ENCODE measurements around the gene C12orf42.

C12orf42 gene

DNA sequence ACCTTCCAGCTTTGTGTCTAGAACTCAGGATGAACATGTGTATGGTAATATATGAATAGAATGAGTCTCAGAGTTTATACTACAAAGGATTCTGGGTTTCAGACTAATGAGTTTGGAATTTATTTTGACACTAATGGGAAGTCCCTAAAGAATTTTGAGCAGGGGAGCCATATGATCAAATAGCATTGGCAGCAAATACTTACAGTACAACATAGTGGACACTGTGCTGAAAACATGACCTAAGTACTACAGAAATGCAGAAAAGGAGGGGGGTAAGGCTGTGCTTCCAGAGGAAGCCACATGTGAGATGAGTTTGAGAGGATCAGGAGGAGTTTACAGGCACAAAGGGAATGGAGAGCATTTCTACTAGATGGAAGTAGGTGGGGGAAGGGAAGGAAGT is 225.8 kb downstream of the C12orf42 start:
- Mint-ChIP-seq H3K4me1 (no peaks in the 10 kb centered on the region), H3K4me3 (no peak overlapping the region), H3K27me3 (ENCODE audit: low read depth) (peaks cover 13% of the 10 kb centered on the region)

GRCh38 chr12:103268831-103269514 is 226.8 kb downstream of the C12orf42 start:
- H3K36me3 Mint-ChIP-seq (ENCODE audit: low read depth) = no peaks in the 10 kb centered on the region
- H3K4me3 Mint-ChIP-seq = no peak overlapping the region
- TF ChIP-seq, protein P1, sequence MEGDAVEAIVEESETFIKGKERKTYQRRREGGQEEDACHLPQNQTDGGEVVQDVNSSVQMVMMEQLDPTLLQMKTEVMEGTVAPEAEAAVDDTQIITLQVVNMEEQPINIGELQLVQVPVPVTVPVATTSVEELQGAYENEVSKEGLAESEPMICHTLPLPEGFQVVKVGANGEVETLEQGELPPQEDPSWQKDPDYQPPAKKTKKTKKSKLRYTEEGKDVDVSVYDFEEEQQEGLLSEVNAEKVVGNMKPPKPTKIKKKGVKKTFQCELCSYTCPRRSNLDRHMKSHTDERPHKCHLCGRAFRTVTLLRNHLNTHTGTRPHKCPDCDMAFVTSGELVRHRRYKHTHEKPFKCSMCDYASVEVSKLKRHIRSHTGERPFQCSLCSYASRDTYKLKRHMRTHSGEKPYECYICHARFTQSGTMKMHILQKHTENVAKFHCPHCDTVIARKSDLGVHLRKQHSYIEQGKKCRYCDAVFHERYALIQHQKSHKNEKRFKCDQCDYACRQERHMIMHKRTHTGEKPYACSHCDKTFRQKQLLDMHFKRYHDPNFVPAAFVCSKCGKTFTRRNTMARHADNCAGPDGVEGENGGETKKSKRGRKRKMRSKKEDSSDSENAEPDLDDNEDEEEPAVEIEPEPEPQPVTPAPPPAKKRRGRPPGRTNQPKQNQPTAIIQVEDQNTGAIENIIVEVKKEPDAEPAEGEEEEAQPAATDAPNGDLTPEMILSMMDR (IDR thresholded peaks at IDR 0.05; ENCODE audit: unreplicated experiment in 3 of 3) = no peak
- no peaks in the 10 kb centered on the region for H3K9me3 Mint-ChIP-seq
- no peaks in the 10 kb centered on the region for H3K4me1 Mint-ChIP-seq
- no peak overlapping the region for H3K27ac Mint-ChIP-seq
- peaks cover 13% of the 10 kb centered on the region for H3K27me3 Mint-ChIP-seq (ENCODE audit: low read depth)

More for the DNA sequence above, 225.8 kb downstream of the C12orf42 start:
- TF ChIP-seq, protein P1 (IDR thresholded peaks at IDR 0.05; ENCODE audit: unreplicated experiment in 3 of 3) = no peak
- Mint-ChIP-seq H3K9me3 (no peaks in the 10 kb centered on the region), H3K27ac (no peak overlapping the region), H3K36me3 (ENCODE audit: low read depth) (no peaks in the 10 kb centered on the region)

DNA sequence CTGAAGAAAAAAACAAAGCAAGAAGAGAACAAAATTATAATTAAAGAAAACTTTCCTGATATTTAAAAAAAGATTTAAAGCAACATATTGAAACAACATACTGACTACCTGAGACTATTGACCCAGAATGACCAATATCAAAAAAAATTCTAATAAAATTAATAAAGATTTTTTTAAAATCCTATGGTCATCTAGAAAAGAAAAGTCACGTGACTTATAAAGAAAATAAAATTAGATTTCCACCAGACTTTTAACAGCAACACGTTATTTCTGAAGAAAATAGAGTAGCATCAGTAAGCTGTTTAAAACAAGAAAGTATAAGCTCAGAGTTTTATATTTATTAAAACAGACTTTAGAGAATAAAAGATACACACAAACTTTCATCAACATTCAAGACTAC is 238.0 kb downstream of the C12orf42 start:
- Mint-ChIP-seq H3K4me3 (no peak overlapping the region), H3K4me1 (no peaks in the 10 kb centered on the region), H3K36me3 (ENCODE audit: low read depth) (no peaks in the 10 kb centered on the region), H3K27me3 (ENCODE audit: low read depth) (no peaks in the 10 kb centered on the region), H3K9me3 (peaks cover 3% of the 10 kb centered on the region), H3K27ac (no peak overlapping the region)
- TF ChIP-seq, protein P1 (IDR thresholded peaks at IDR 0.05; ENCODE audit: unreplicated experiment in 3 of 3) = no peak
